CD4-positive, CD25-positive, alpha-beta regulatory T cell (primary cell): Measurements from ENCODE around the gene TINAGL1. TPM values are rescaled to one million over a fixed set of nuclear protein-coding genes. Genes with fewer than 3 reads are reported as not detected.

Experiments used
- ATAC-seq, 2 donors: fragments of 150-1000 bp; cut with Tn5 transposase; one replicate each; pipeline ENCODE4 v1.10.0; 2021; ENCODE audit warnings: low read depth in 2 of 2, moderate number of reproducible peaks in 2 of 2, moderate library complexity in 1 of 2
- DNase-seq, 3 donors: peaks; one replicate each; pipeline versions ENCODE4 v3.0.0 to v3.0.0-alpha.2; 2012 to 2022; ENCODE audit warnings: mixed read lengths in 1 of 3
- H3K27ac ChIP-seq: one replicate; pipeline ENCODE4 v1.7.0; 2013; ENCODE audit warnings: mild to moderate bottlenecking, low read length; ENCODE audit not compliant: insufficient read depth, poor library complexity, severe bottlenecking
- H3K27me3 ChIP-seq: one replicate; pipeline ENCODE4 v1.7.0; 2013; ENCODE audit warnings: low read length; ENCODE audit not compliant: control insufficient read depth, insufficient read depth
- H3K36me3 ChIP-seq: one replicate; pipeline ENCODE4 v1.7.0; 2013; ENCODE audit warnings: mild to moderate bottlenecking, low read length, moderate library complexity; ENCODE audit not compliant: control insufficient read depth, insufficient read depth
- H3K4me1 ChIP-seq: 2 replicates; pipeline ENCODE4 v1.7.0; 2013; ENCODE audit warnings: mild to moderate bottlenecking, low read length; ENCODE audit not compliant: insufficient read depth, control insufficient read depth, poor library complexity, severe bottlenecking
- H3K4me3 ChIP-seq: one replicate; pipeline ENCODE4 v1.7.0; 2013; ENCODE audit warnings: low read depth, mild to moderate bottlenecking, low read length, moderate library complexity
- H3K9me3 ChIP-seq, 2 experiments: 1 replicate in 1 of 2; 2 replicates in 1 of 2; pipeline ENCODE4 v1.7.0; 2013; ENCODE audit warnings: low read length in 2 of 2, mild to moderate bottlenecking in 1 of 2, moderate library complexity in 1 of 2; ENCODE audit not compliant: control insufficient read depth in 2 of 2
- H3K27ac Mint-ChIP-seq, 3 donors: one replicate each; pipeline ENCODE4 v1.8.0; 2020 to 2022; ENCODE audit warnings: mild to moderate bottlenecking in 3 of 3, mixed read lengths in 3 of 3, moderate library complexity in 2 of 3
- H3K27me3 Mint-ChIP-seq: one replicate; pipeline ENCODE4 v1.8.0; 2022; ENCODE audit warnings: mild to moderate bottlenecking, mixed read lengths
- H3K36me3 Mint-ChIP-seq: one replicate; pipeline ENCODE4 v1.8.0; 2020; ENCODE audit warnings: mixed read lengths
- H3K4me1 Mint-ChIP-seq, 4 donors: one replicate each; pipeline ENCODE4 v1.8.0; 2020 to 2022; ENCODE audit warnings: mixed read lengths in 4 of 4, mild to moderate bottlenecking in 1 of 4
- H3K4me3 Mint-ChIP-seq, 4 donors: one replicate each; pipeline ENCODE4 v1.8.0; 2020 to 2022; ENCODE audit warnings: mild to moderate bottlenecking in 4 of 4, mixed read lengths in 4 of 4, moderate library complexity in 3 of 4
- H3K9me3 Mint-ChIP-seq, 7 donors: one replicate each; pipeline ENCODE4 v1.8.0; 2020 to 2022; ENCODE audit warnings: mixed read lengths in 7 of 7, mild to moderate bottlenecking in 3 of 7, moderate library complexity in 2 of 7
- polyA plus RNA-seq, 4 donors: library from polyadenylated mRNA; unstranded; fragments of 300-500 nt; fragmentation: Illumina TruSeq; gene quantifications; one replicate each; pipeline ENCODE4 v1.2.3, GENCODE V29; 2021
- total RNA-seq: library from RNA; stranded (reverse); gene quantifications from one replicate; pipeline ENCODE4 v1.2.3, GENCODE V29; 2022

The TINAGL1 gene
- total and polyA plus RNA-seq, 5 donors from 2014 or later, result not detected

GRCh38 chr1:31576743-31577455, 584 bp downstream of the TINAGL1 start:
- H3K27ac Mint-ChIP-seq, result no peak overlapping the region
- Histone ChIP-seq H3K27me3 (peaks cover 6% of the 10 kb centered on the region), H3K4me3 (no peak overlapping the region), H3K36me3 (no peaks in the 10 kb centered on the region), H3K27ac (no peak overlapping the region), H3K4me1 (peaks cover 5% of the 10 kb centered on the region), H3K9me3 (no peaks in the 10 kb centered on the region)
- DNase-seq (no peak), ATAC-seq (no peak)
- H3K4me1 Mint-ChIP-seq, result peaks cover 0 to 5% (median 0%) of the 10 kb centered on the region in 4 donors
- no peaks in the 10 kb centered on the region for H3K36me3 Mint-ChIP-seq
- peaks cover 26% of the 10 kb centered on the region for H3K27me3 Mint-ChIP-seq
- H3K4me3 Mint-ChIP-seq, result no peak overlapping the region
- H3K9me3 Mint-ChIP-seq, result no peaks in the 10 kb centered on the region

DNA sequence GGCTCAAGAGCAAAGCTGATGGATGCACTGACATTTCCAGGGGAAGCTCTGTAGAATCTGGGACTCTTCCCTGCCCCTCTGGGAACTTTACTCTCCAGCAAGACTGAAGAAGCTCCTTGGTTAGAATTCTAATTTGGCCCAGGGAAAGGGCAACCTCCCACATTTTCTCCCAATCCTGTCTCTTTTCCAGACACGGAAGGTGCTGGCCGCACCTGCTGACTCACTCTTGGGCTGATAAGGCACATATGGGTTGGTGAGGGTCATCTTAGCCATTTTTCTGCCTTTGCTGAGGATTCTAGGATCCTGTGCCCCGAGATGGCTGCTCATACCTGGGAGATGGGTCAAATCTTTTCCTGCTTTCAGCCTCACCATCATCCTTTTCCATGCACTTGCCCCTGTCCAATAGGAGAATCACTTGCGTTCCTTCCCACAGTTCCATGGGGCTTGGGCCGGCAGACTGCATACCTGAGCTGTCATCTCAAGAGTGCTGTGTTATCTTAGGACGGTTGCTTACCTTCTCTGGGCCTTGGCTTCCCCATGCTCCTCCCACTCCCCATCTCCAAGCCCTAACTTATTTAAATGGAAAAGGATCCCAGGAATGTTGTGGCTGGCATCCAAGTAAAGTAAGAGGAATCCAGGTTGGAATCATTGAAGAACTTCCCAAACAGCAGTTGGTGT, 1.3 kb downstream of the TINAGL1 start:
- Mint-ChIP-seq H3K27me3 (peaks cover 26% of the 10 kb centered on the region), H3K4me1 (peaks cover 0 to 5% (median 0%) of the 10 kb centered on the region in 4 donors), H3K4me3 (no peak overlapping the region), H3K27ac (no peak overlapping the region), H3K36me3 (no peaks in the 10 kb centered on the region), H3K9me3 (no peaks in the 10 kb centered on the region)
- DNase-seq (no peak), ATAC-seq (no peak)
- Histone ChIP-seq H3K36me3 (no peaks in the 10 kb centered on the region), H3K9me3 (no peaks in the 10 kb centered on the region), H3K4me3 (no peak overlapping the region), H3K27ac (no peak overlapping the region), H3K27me3 (peaks cover 6% of the 10 kb centered on the region), H3K4me1 (peaks cover 5% of the 10 kb centered on the region)

- Mint-ChIP-seq H3K4me3 (no peak overlapping the region), H3K36me3 (no peaks in the 10 kb centered on the region), H3K4me1 (peaks cover 0 to 5% (median 0%) of the 10 kb centered on the region in 4 donors), H3K9me3 (no peaks in the 10 kb centered on the region), H3K27me3 (peaks cover 23% of the 10 kb centered on the region), H3K27ac (no peak overlapping the region)
- Histone ChIP-seq H3K4me1 (peaks cover 5% of the 10 kb centered on the region), H3K27ac (no peak overlapping the region), H3K9me3 (no peaks in the 10 kb centered on the region), H3K4me3 (no peak overlapping the region), H3K36me3 (no peaks in the 10 kb centered on the region), H3K27me3 (peaks cover 6% of the 10 kb centered on the region)
- DNase-seq (no peak), ATAC-seq (no peak)
These were observed 3.1 kb downstream of the TINAGL1 start for GRCh38 chr1:31579374-31579773.

DNA sequence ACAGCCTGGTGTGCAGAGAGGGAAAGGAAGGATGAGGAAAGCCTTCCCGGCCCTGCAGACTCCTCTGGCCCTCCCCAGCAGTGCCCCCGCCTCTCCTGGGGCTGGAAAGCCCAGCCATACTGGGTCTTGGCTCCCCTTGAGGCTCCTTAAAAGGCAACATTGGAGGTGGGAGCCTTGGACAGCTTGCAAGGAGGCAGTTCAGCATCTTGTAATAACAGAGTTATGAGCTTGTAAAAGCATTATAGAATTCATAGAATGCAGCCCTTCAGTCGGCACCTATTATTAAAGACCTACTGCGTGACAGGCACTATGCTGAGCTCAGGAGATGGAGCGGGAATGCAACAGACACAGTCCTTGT, 4.2 kb downstream of the TINAGL1 start:
- ATAC-seq, result no peak

GRCh38 chr1:31580891-31581603, 4.7 kb downstream of the TINAGL1 start:
- H3K9me3 Mint-ChIP-seq, result no peaks in the 10 kb centered on the region
- no peak overlapping the region for H3K27ac Mint-ChIP-seq
- no peaks in the 10 kb centered on the region for H3K9me3 ChIP-seq
- peaks cover 0 to 4% (median 0%) of the 10 kb centered on the region in 4 donors for H3K4me1 Mint-ChIP-seq
- H3K36me3 Mint-ChIP-seq, result no peaks in the 10 kb centered on the region
- no peak overlapping the region for H3K27ac ChIP-seq
- H3K36me3 ChIP-seq, result no peaks in the 10 kb centered on the region
- no peak for ATAC-seq
- peaks cover 8% of the 10 kb centered on the region for H3K27me3 Mint-ChIP-seq
- H3K4me3 Mint-ChIP-seq, result no peak overlapping the region
- H3K27me3 ChIP-seq, result peaks cover 6% of the 10 kb centered on the region
- no peak for DNase-seq
- H3K4me3 ChIP-seq, result no peak overlapping the region
- peaks cover 5% of the 10 kb centered on the region for H3K4me1 ChIP-seq

More for the DNA sequence above, 4.2 kb downstream of the TINAGL1 start:
- Histone ChIP-seq H3K36me3 (no peaks in the 10 kb centered on the region), H3K27ac (no peak overlapping the region), H3K9me3 (no peaks in the 10 kb centered on the region), H3K4me3 (no peak overlapping the region), H3K4me1 (peaks cover 5% of the 10 kb centered on the region), H3K27me3 (peaks cover 6% of the 10 kb centered on the region)
- no peak for DNase-seq
- no peaks in the 10 kb centered on the region for H3K9me3 Mint-ChIP-seq
- H3K36me3 Mint-ChIP-seq, result no peaks in the 10 kb centered on the region
- peaks cover 0 to 5% (median 0%) of the 10 kb centered on the region in 4 donors for H3K4me1 Mint-ChIP-seq
- peaks cover 13% of the 10 kb centered on the region for H3K27me3 Mint-ChIP-seq
- H3K4me3 Mint-ChIP-seq, result no peak overlapping the region
- no peak overlapping the region for H3K27ac Mint-ChIP-seq

GRCh38 chr1:31581821-31582810, 5.8 kb downstream of the TINAGL1 start:
- Mint-ChIP-seq H3K9me3 (no peaks in the 10 kb centered on the region), H3K27ac (no peak overlapping the region), H3K27me3 (peaks cover 5% of the 10 kb centered on the region), H3K4me1 (peaks cover 0 to 2% (median 0%) of the 10 kb centered on the region in 4 donors), H3K4me3 (no peak overlapping the region), H3K36me3 (no peaks in the 10 kb centered on the region)
- no peak for ATAC-seq
- Histone ChIP-seq H3K36me3 (no peaks in the 10 kb centered on the region), H3K4me3 (no peak overlapping the region), H3K9me3 (no peaks in the 10 kb centered on the region), H3K27ac (no peak overlapping the region), H3K4me1 (no peaks in the 10 kb centered on the region), H3K27me3 (peaks cover 6% of the 10 kb centered on the region)
- no peak for DNase-seq
